ENCODE data around the gene KIF18A.

- TF ChIP-seq CTCF (conservative IDR thresholded peaks at IDR 0.05; ENCODE audit: low read length), result no peak
- TF ChIP-seq EZH2phosphoT487 (IDR thresholded peaks at IDR 0.05; ENCODE audit: borderline replicate concordance, low read depth, low read length), result no peak
Measured at GRCh38 chr11:28153586-28153985, 45.6 kb upstream of the KIF18A start.
